ENCODE measurements around the gene CCR7.

The CCR7 gene

DNA sequence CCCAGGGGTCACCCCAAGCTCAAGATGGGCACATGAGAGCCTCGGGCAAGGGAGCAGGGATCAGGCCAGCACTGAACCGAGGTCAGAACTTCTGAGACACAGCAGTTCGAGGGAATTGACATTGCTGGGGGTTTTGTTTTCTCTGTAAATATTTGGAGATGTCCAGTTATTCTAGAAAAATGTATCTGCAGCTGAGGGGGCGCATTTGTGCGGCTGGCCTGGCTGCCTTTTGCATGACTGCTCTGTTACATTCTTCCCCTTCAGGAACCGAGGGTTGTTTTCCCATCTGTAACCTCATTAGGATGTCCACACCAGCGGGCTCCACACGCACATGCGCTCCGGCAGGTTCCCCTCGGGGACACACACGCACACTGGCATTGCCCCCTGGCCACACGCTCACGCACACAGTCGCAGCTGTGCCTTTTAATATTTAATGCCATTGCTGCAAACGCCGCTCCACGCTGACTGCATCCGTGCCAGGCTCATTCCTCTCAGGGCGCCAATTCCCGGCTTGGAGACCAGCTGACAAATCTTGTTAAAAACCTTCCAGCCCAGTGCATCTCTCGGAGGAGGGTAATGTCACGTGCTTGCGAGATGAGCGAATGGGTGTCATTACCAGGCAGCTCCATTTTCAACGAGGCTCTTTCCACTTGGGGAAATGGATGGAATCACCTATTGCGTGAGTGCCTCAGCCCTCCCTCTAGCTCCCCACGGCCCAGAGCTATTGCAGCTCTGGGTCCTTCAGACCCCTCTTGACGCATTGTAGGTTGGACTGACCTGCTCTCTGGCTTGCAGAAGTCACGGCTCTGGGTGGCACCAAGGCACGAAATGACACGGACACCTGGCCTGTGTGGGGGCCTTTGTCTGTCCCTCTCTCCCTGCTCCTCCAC is 13.1 kb downstream of the CCR7 start:
- ChIA-PET POLR2A (interaction anchor here (0.7 to 2.2 kb wide), 12 partner anchors 8 to 236 kb away, joined by 3 to 14 read pairs (median 6); partner anchors contain the start of gene IGFBP4), CTCF (interaction anchor here (0.8 to 29.3 kb wide), 11 partner anchors 6 to 1114 kb away, joined by 3 to 562 read pairs (median 7); partner anchors contain the start of genes CCR7, GJD3 and IGFBP4)
- TF ChIP-seq, protein P1, sequence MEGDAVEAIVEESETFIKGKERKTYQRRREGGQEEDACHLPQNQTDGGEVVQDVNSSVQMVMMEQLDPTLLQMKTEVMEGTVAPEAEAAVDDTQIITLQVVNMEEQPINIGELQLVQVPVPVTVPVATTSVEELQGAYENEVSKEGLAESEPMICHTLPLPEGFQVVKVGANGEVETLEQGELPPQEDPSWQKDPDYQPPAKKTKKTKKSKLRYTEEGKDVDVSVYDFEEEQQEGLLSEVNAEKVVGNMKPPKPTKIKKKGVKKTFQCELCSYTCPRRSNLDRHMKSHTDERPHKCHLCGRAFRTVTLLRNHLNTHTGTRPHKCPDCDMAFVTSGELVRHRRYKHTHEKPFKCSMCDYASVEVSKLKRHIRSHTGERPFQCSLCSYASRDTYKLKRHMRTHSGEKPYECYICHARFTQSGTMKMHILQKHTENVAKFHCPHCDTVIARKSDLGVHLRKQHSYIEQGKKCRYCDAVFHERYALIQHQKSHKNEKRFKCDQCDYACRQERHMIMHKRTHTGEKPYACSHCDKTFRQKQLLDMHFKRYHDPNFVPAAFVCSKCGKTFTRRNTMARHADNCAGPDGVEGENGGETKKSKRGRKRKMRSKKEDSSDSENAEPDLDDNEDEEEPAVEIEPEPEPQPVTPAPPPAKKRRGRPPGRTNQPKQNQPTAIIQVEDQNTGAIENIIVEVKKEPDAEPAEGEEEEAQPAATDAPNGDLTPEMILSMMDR (IDR thresholded peaks at IDR 0.05; ENCODE audit: insufficient read depth, low read length, missing control alignments), result no peak
- DNase-seq (ENCODE audit: low read depth, low spot score), result peak; percentile 99
- H3K4me3 ChIP-seq (ENCODE audit: low read depth, low read length), result no peak overlapping the region; the same call in 1 of the 2 replicates

GRCh38 chr17:40551091-40551878 is 14.0 kb downstream of the CCR7 start:
- ChIA-PET CTCF (interaction anchor here (0.8 to 29.3 kb wide), 10 partner anchors 7 to 1114 kb away, joined by 3 to 562 read pairs (median 6); partner anchors contain the start of genes CCR7, GJD3 and IGFBP4), POLR2A (interaction anchor here (0.9 to 2.2 kb wide), 13 partner anchors 9 to 247 kb away, joined by 3 to 14 read pairs (median 6); partner anchors contain the start of gene IGFBP4)
- H3K4me3 ChIP-seq (ENCODE audit: low read depth, low read length), result no peak overlapping the region
- TF ChIP-seq, protein P1 (IDR thresholded peaks at IDR 0.05; ENCODE audit: insufficient read depth, low read length, missing control alignments), result no peak
- DNase-seq (ENCODE audit: low read depth, low spot score), result peak; percentile 99

DNA sequence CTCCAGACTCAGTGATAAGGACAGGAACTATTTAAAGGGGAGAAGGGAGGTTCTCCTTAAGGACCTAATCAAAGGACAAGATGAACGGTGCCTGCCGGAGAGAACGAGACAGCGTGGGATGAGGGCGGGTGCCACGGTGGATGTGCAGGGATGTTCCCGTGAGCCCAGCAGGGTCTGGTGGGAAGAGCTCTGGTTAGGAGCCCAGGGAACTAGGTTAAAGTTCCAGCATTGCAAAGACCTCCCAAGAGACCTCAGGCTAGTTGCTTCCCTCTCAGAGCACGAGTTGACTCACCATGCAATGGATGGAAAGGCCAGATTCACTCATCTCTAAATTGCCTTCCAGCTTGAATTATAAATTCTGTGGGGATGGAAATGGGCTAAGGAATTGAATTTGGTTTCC is 14.7 kb downstream of the CCR7 start:
- DNase-seq (ENCODE audit: low read depth, low spot score), result peak; percentile 73
- POLR2A ChIA-PET, result interaction anchor here (1.0 to 2.2 kb wide), 8 partner anchors 10 to 246 kb away, joined by 3 to 14 read pairs (median 6); partner anchors contain the start of gene IGFBP4
- TF ChIP-seq, protein P1 (IDR thresholded peaks at IDR 0.05; ENCODE audit: insufficient read depth, low read length, missing control alignments), result no peak
- CTCF ChIA-PET, result interaction anchor here (1.0 to 29.3 kb wide), 5 partner anchors 8 to 251 kb away, joined by 3 to 562 read pairs (median 223); partner anchors contain the start of genes CCR7, GJD3 and IGFBP4
- H3K4me3 ChIP-seq (ENCODE audit: low read depth, low read length), result no peak overlapping the region

DNA sequence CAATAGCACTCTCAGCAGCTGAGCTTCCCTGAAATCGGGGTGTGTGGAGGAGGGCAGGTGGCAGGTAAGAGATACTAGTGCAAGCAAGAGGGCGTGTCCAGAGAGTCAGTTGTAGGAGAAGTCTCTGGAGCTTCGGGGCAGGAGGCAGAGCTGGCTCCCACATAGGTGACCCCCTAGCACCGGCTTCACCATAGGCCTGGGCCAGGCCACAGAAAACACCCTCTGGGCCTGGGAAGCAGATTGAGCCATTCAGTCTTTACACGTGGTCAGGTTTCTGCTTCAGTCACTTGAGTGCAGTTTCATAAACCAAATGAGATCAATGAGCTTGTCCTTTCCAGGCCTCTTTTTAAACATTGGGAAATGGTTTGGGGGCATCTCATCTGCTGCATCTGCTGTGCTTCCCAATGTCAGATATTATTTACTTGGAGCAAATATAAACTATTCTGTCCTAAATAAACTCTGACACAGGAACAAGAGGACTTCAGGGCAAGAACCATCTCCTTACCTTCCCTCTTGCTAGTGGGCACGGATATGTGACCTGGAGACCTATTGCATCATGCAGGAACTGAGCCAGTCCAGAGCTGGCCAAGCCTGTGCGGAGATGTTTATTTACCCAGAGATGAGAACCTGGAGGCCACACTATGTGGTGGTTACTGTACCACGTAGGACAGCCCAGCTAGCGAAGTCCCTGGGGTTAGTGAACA is 16.1 kb downstream of the CCR7 start:
- CTCF ChIA-PET, result interaction anchor here (1.2 to 29.3 kb wide), 7 partner anchors 8 to 1114 kb away, joined by 4 to 562 read pairs (median 17); partner anchors contain the start of genes CCR7 and IGFBP4
- no peak overlapping the region for H3K4me3 ChIP-seq (ENCODE audit: low read depth, low read length)

GRCh38 chr17:40548491-40548981 is 16.7 kb downstream of the CCR7 start:
- no peak for DNase-seq (ENCODE audit: low read depth, low spot score)
- TF ChIP-seq, protein P1 (IDR thresholded peaks at IDR 0.05; ENCODE audit: insufficient read depth, low read length, missing control alignments), result no peak
- H3K4me3 ChIP-seq (ENCODE audit: low read depth, low read length), result no peak overlapping the region
- CTCF ChIA-PET, result interaction anchor here (1.2 to 29.3 kb wide), 7 partner anchors 7 to 1114 kb away, joined by 4 to 562 read pairs (median 17); partner anchors contain the start of genes CCR7 and IGFBP4
- POLR2A ChIA-PET, result interaction anchor here (0.5 to 0.6 kb wide), 2 partner anchors 10 to 25 kb away, joined by 3 read pairs; no protein-coding TSS in a partner anchor

More for the DNA sequence above, 16.1 kb downstream of the CCR7 start:
- DNase-seq (ENCODE audit: low read depth, low spot score), result peak; percentile 77
- TF ChIP-seq, protein P1 (IDR thresholded peaks at IDR 0.05; ENCODE audit: insufficient read depth, low read length, missing control alignments), result no peak
- POLR2A ChIA-PET, result interaction anchor here (0.5 to 1.1 kb wide), 6 partner anchors 10 to 97 kb away, joined by 3 to 5 read pairs (median 3); no protein-coding TSS in a partner anchor

All from AG04449 (cell line).